ENCODE measurements around the gene MLH1. TPM values are rescaled to one million over a fixed set of nuclear protein-coding genes. Genes with fewer than 3 reads are reported as not detected.

The MLH1 gene
- total and polyA plus RNA-seq, 2 of the 8 experiments (the other 6 are each of a cell fraction or from before 2014, with no cell fraction given), result 36.4 to 47.3 TPM

DNA sequence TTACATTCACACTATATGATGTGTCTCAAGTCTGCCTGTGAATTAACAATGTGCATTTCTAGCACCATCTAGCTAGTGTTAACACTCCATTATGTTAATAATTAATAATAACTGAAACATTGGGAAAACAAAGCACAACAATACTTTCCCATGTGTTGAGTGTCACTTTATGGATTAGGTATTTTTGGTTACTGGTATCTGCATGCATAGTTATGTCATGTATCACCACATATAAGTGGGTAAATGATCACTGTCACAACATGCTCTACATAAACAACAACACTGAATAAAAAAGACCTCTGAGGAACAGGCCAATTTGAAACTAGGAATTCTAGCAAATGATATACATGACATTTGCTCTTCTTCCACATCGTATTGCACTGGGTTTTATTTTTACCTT, 74.7 kb downstream of the MLH1 start:
- WGBS, 2 experiments (ENCODE audit: extremely low coverage in 1 of 2, insufficient coverage in 1 of 2, insufficient read length in 1 of 2, insufficient replicate concordance in 2 of 2, low coverage in 1 of 2, low lambda C conversion rate in 2 of 2, missing lambda C conversion rate in 1 of 2), result 86% methylated on average over 1 of the region's 1 CpG; no CpG with 5 or more reads in 1 of the 2 experiments
- H2BK20ac ChIP-seq (ENCODE audit: low read length), result no peak overlapping the region

More for the DNA sequence above, 74.7 kb downstream of the MLH1 start:
- Histone ChIP-seq H4K91ac (replicated peaks; ENCODE audit: insufficient read length, low read length) (no peak overlapping the region), H3K23ac (ENCODE audit: insufficient read length) (no peak overlapping the region), H3K4ac (replicated peaks; ENCODE audit: insufficient read length, low read depth, low read length) (no peak overlapping the region), H4K8ac (ENCODE audit: extremely low read depth, insufficient read depth, low read length) (no peak overlapping the region), H3K18ac (ENCODE audit: extremely low read depth, low read length) (no peak overlapping the region), H2BK12ac (ENCODE audit: low read depth, low read length) (no peak overlapping the region), H2BK5ac (ENCODE audit: low read depth, low read length) (no peak overlapping the region), H2AFZ (ENCODE audit: low read length) (no peak overlapping the region), H3K27me3 (replicated peaks in 1 of 4; ENCODE audit: control insufficient read depth in 3 of 4, extremely low read depth in 1 of 4, insufficient read depth in 3 of 4, low read length in 3 of 4) (no peaks in the 10 kb centered on the region), H3K56ac (replicated peaks; ENCODE audit: insufficient read length, low read depth, low read length) (no peak overlapping the region), H2BK120ac (replicated peaks; ENCODE audit: low read depth, low read length) (no peak overlapping the region), H3K79me2 (ENCODE audit: control insufficient read depth in 1 of 2, insufficient read depth in 2 of 2, low read length in 2 of 2) (no peaks in the 10 kb centered on the region), H2AK5ac (ENCODE audit: low read depth, low read length) (no peak overlapping the region), H4K5ac (ENCODE audit: insufficient read length, low read depth, low read length) (no peak overlapping the region), H3K4me2 (ENCODE audit: insufficient read depth in 1 of 2, low read depth in 2 of 2, low read length in 2 of 2) (no peak overlapping the region), H3K79me1 (ENCODE audit: low read depth, low read length) (no peaks in the 10 kb centered on the region), H3K14ac (ENCODE audit: insufficient read length) (no peak overlapping the region), H2BK15ac (ENCODE audit: low read length) (no peak overlapping the region), H3K4me3 (ENCODE audit: extremely low read depth in 1 of 4, insufficient read depth in 2 of 4, low read depth in 3 of 4, low read length in 4 of 4) (no peak overlapping the region), H3K4me1 (replicated peaks in 1 of 4; ENCODE audit: control insufficient read depth in 3 of 4, insufficient read depth in 4 of 4, low read length in 3 of 4) (no peaks in the 10 kb centered on the region), H3K23me2 (ENCODE audit: low read depth, low read length) (no peaks in the 10 kb centered on the region), H3K27ac (ENCODE audit: low read depth, low read length) (no peak overlapping the region), H3K9ac (replicated peaks in 1 of 4; ENCODE audit: extremely low read depth in 1 of 4, low read depth in 3 of 4, low read length in 3 of 4) (no peak overlapping the region), H4K20me1 (replicated peaks in 1 of 2; ENCODE audit: control insufficient read depth in 1 of 2, insufficient read depth in 2 of 2, low read length in 2 of 2) (no peaks in the 10 kb centered on the region), H3K36me3 (ENCODE audit: control insufficient read depth in 2 of 4, insufficient read depth in 4 of 4, low read length in 3 of 4) (peaks cover 0 to 7% (median 2%) of the 10 kb centered on the region in 4 experiments; a peak in 2 of 8 replicates), H3K9me3 (ENCODE audit: insufficient read depth in 2 of 2, low read depth in 1 of 2, low read length in 1 of 2) (no peaks in the 10 kb centered on the region)
- DNase-seq (ENCODE audit: low read depth in 1 of 2, low spot score in 2 of 2), result no peak
- ChIA-PET CTCF (ENCODE audit: partially characterized antibody) (no interaction called here), POLR2A (ENCODE audit: partially characterized antibody) (no interaction called here)
- FAIRE-seq, result no peak
- TF ChIP-seq, protein P1, sequence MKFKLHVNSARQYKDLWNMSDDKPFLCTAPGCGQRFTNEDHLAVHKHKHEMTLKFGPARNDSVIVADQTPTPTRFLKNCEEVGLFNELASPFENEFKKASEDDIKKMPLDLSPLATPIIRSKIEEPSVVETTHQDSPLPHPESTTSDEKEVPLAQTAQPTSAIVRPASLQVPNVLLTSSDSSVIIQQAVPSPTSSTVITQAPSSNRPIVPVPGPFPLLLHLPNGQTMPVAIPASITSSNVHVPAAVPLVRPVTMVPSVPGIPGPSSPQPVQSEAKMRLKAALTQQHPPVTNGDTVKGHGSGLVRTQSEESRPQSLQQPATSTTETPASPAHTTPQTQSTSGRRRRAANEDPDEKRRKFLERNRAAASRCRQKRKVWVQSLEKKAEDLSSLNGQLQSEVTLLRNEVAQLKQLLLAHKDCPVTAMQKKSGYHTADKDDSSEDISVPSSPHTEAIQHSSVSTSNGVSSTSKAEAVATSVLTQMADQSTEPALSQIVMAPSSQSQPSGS (IDR thresholded peaks at IDR 0.05; ENCODE audit: low read length), result no peak
- no peak for TF ChIP-seq RAD21 (IDR thresholded peaks at IDR 0.05 in 1 of 2, conservative IDR thresholded peaks at IDR 0.05 in 1 of 2; ENCODE audit: low read depth in 2 of 2, low read length in 2 of 2)
- TF ChIP-seq POLR2AphosphoS5 (IDR thresholded peaks at IDR 0.05; ENCODE audit: low read depth, low read length), result no peak

All from H1 (cell line).